ENCODE measurements around the gene IL23R.

DNA sequence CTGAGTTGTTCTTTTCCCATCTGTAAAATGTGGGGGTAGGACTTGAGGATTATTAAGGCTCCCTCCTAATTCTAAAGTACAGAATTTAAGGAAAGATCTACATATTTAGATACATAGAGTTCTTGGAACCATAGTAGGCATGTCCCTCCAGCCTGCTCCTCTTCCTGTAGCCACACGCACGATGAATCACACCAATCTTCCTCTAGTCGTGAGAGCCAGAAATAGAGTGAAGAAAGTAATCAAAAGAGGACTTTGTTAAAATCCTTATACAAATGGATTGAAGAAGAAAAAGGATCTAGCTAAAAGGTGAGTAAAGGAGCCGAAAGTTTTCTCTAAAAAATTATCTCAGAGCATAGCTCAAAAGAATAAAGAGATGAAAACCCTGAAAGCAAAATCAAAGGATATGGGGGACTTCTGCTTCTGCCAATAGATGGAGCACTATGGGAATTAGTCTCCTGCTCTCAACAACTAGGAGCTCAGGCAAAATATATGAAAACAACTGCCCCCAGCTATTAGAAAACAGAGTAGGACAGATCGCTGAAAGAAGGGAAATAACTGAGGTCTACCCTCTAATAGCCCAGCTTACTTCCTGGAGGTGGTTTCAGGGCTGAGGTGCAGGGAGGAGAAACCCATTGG lies 40.0 kb upstream of the IL23R start:
- no peak for TF ChIP-seq CTCF (IDR thresholded peaks at IDR 0.05; ENCODE audit: insufficient read depth, low read length, poor library complexity, severe bottlenecking)
- TF ChIP-seq EZH2phosphoT487 (conservative IDR thresholded peaks at IDR 0.05; ENCODE audit: low read length): no peak

Data from SU-DHL-6 (cell line).